Prostate gland (tissue), 2 donors: ENCODE data around the gene HTATSF1. TPM values are rescaled to one million over a fixed set of nuclear protein-coding genes. Genes with fewer than 3 reads are reported as not detected.

ENCODE experiments used
- DNase-seq: peaks from one replicate; pipeline ENCODE4 v3.0.0-alpha.2; 2019; ENCODE audit warnings: low spot score
- H3K27ac ChIP-seq, 2 donors: fragments of 200-600 bp; sonication (generic); 2 replicates each; pipeline ENCODE4 v1.5.1; 2017 to 2019
- H3K27me3 ChIP-seq: fragments of 200-600 bp; sonication (generic); replicated peaks from 2 replicates; pipeline ENCODE4 v1.5.1; 2019; ENCODE audit not compliant: insufficient read depth
- H3K36me3 ChIP-seq, 2 donors: fragments of 200-600 bp; sonication (generic); 1 replicate in 1 of 2; 2 replicates in 1 of 2; pipeline versions ENCODE4 v1.5.1 to v1.8.1; 2017 to 2019
- H3K4me1 ChIP-seq: fragments of 200-600 bp; sonication (generic); replicated peaks from 2 replicates; pipeline ENCODE4 v1.5.1; 2019
- H3K4me3 ChIP-seq, 2 donors: fragments of 200-600 bp; sonication (generic); 2 replicates each; pipeline ENCODE4 v1.5.1; 2017 to 2019
- H3K9me3 ChIP-seq: fragments of 200-600 bp; sonication (generic); 2 replicates; pipeline ENCODE4 v1.5.1; 2017
- CTCF ChIP-seq, 4 experiments: fragments of 200-600 bp in 2 of 4; fragments of 450-650 bp in 2 of 4; sonication (generic) in 2 of 4; IDR thresholded peaks; 1 replicate in 3 of 4; 2 replicates in 1 of 4; pipeline ENCODE4 v1.5.1; 2016 to 2019; ENCODE audit warnings: antibody characterized with exemption in 4 of 4, mild to moderate bottlenecking in 2 of 4, moderate library complexity in 2 of 4
- POLR2A ChIP-seq: fragments of 450-650 bp; IDR thresholded peaks from one replicate; pipeline ENCODE4 v1.6.1; 2016; ENCODE audit warnings: antibody characterized with exemption, mild to moderate bottlenecking
- POLR2AphosphoS5 ChIP-seq: sonication (generic); formaldehyde crosslinking; IDR thresholded peaks from one replicate; pipeline ENCODE4 v1.6.1; 2017; ENCODE audit warnings: antibody characterized with exemption
- WGBS: methylation state at CpG from one replicate; pipeline ENCODE4 v1.1.5; 2018; 5-methylcytosine and 5-hydroxymethylcytosine counted together
- intact Hi-C: fragments of 100-400 bp; cut with DNase I; formaldehyde crosslinking; loops from one replicate; pipeline ENCODE4 v1.14.2; 2022
- total RNA-seq, 2 donors: library from RNA; depleted of rRNA; stranded (reverse); fragments of >200 nt; gene quantifications; one replicate each; pipeline ENCODE4 v1.1.0, GENCODE V29; 2016

HTATSF1 gene
- total RNA-seq, 2 donors from 2014 or later: 63.9 to 88.3 TPM

- H3K4me3 ChIP-seq: no peak overlapping the region
- intact Hi-C loops: no loop called here
- no peaks in the 10 kb centered on the region for H3K36me3 ChIP-seq
- 88% methylated on average over 2 of the region's 2 CpGs for WGBS
- H3K9me3 ChIP-seq: no peaks in the 10 kb centered on the region
- DNase-seq: no peak
- no peaks in the 10 kb centered on the region for H3K4me1 ChIP-seq
- no peak overlapping the region for H3K27ac ChIP-seq
- TF ChIP-seq POLR2A (no peak), CTCF (IDR thresholded peaks at IDR 0.05) (no peak), POLR2AphosphoS5 (no peak)
- H3K27me3 ChIP-seq: no peaks in the 10 kb centered on the region
These were observed 36.7 kb downstream of the HTATSF1 start for GRCh38 chrX:136534131-136534530.

- no peak overlapping the region for H3K27ac ChIP-seq
- DNase-seq: no peak
- intact Hi-C loops: no loop called here
- WGBS: 86% methylated on average over 2 of the region's 2 CpGs
- H3K4me1 ChIP-seq: no peaks in the 10 kb centered on the region
- H3K9me3 ChIP-seq: no peaks in the 10 kb centered on the region
- no peaks in the 10 kb centered on the region for H3K36me3 ChIP-seq
- no peaks in the 10 kb centered on the region for H3K27me3 ChIP-seq
- H3K4me3 ChIP-seq: no peak overlapping the region
- TF ChIP-seq CTCF (IDR thresholded peaks at IDR 0.05): no peak
- no peak for TF ChIP-seq POLR2A
- TF ChIP-seq POLR2AphosphoS5: no peak
These were observed 41.4 kb downstream of the HTATSF1 start for GRCh38 chrX:136538811-136539210.

- 81% methylated on average over 5 of the region's 5 CpGs for WGBS
- intact Hi-C loops: no loop called here
- no peak overlapping the region for H3K4me3 ChIP-seq
- H3K36me3 ChIP-seq: no peaks in the 10 kb centered on the region
- no peak overlapping the region for H3K27ac ChIP-seq
- no peaks in the 10 kb centered on the region for H3K4me1 ChIP-seq
- no peaks in the 10 kb centered on the region for H3K9me3 ChIP-seq
- TF ChIP-seq POLR2A: no peak
- no peak for TF ChIP-seq POLR2AphosphoS5
- TF ChIP-seq CTCF (IDR thresholded peaks at IDR 0.05): no peak
- no peak for DNase-seq
- H3K27me3 ChIP-seq: no peaks in the 10 kb centered on the region
These were observed 42.8 kb downstream of the HTATSF1 start for GRCh38 chrX:136540226-136540625.

- Histone ChIP-seq H3K4me3 (no peak overlapping the region), H3K27ac (no peak overlapping the region), H3K4me1 (no peaks in the 10 kb centered on the region), H3K9me3 (no peaks in the 10 kb centered on the region), H3K27me3 (no peaks in the 10 kb centered on the region), H3K36me3 (no peaks in the 10 kb centered on the region)
- 85% methylated on average over 3 of the region's 3 CpGs for WGBS
- DNase-seq: no peak
- TF ChIP-seq POLR2AphosphoS5: no peak
- no peak for TF ChIP-seq CTCF (IDR thresholded peaks at IDR 0.05)
- TF ChIP-seq POLR2A: no peak
- intact Hi-C loops: no loop called here
These were observed 43.9 kb downstream of the HTATSF1 start for GRCh38 chrX:136541294-136541693.

- H3K4me3 ChIP-seq: no peak overlapping the region
- WGBS: 77% methylated on average over 7 of the region's 7 CpGs
- H3K4me1 ChIP-seq: no peaks in the 10 kb centered on the region
- no peaks in the 10 kb centered on the region for H3K9me3 ChIP-seq
- no peak for TF ChIP-seq POLR2AphosphoS5
- no peak for TF ChIP-seq POLR2A
- TF ChIP-seq CTCF (IDR thresholded peaks at IDR 0.05): no peak
- no peak for DNase-seq
- no peak overlapping the region for H3K27ac ChIP-seq
- intact Hi-C loops: no loop called here
- no peaks in the 10 kb centered on the region for H3K27me3 ChIP-seq
- H3K36me3 ChIP-seq: no peaks in the 10 kb centered on the region
These were observed 44.9 kb downstream of the HTATSF1 start for GRCh38 chrX:136542281-136542680.
